Naive thymus-derived CD4-positive, alpha-beta T cell (primary cell): ENCODE results near the gene EXOC3L4. TPM values are rescaled to one million over a fixed set of nuclear protein-coding genes. Genes with fewer than 3 reads are reported as not detected.

Source experiments
- ATAC-seq: fragments of 150-1000 bp; cut with Tn5 transposase; 2 replicates; pipeline ENCODE4 v1.10.0; 2021; ENCODE audit warnings: mild to moderate bottlenecking, moderate library complexity
- CTCF ChIA-PET: fragments of 350-600 bp; sonication (Branson Sonifier 250); formaldehyde crosslinking; loops from one replicate; lab custom pipeline; 2021; ENCODE audit warnings: antibody characterized with exemption; lab: Charles Lee
- POLR2A ChIA-PET: fragments of 350-600 bp; sonication (Branson Sonifier 250); formaldehyde crosslinking; loops from one replicate; lab custom pipeline; 2021; ENCODE audit warnings: antibody characterized with exemption, inconsistent platforms; lab: Charles Lee
- DNase-seq, 9 donors: peaks; one replicate each; pipeline versions ENCODE4 v3.0.0 to v3.0.0-alpha.2; 2020 to 2022; ENCODE audit warnings: mixed read lengths in 1 of 9
- H3K27ac ChIP-seq: one replicate; pipeline ENCODE4 v1.7.0; 2013; ENCODE audit warnings: mild to moderate bottlenecking, low read depth, low read length, moderate library complexity
- H3K27me3 ChIP-seq, 2 donors: one replicate each; pipeline ENCODE4 v1.7.0; 2013; ENCODE audit warnings: low read length in 2 of 2, mild to moderate bottlenecking in 2 of 2, moderate library complexity in 2 of 2; ENCODE audit not compliant: control insufficient read depth in 2 of 2, insufficient read depth in 2 of 2
- H3K36me3 ChIP-seq, 3 experiments: 1 replicate in 2 of 3; 2 replicates in 1 of 3; pipeline ENCODE4 v1.7.0; 2013; ENCODE audit warnings: low read length in 3 of 3, mild to moderate bottlenecking in 3 of 3, moderate library complexity in 1 of 3; ENCODE audit not compliant: insufficient read depth in 3 of 3, control insufficient read depth in 2 of 3
- H3K4me1 ChIP-seq, 2 donors: one replicate each; pipeline ENCODE4 v1.7.0; 2013; ENCODE audit warnings: low read length in 2 of 2, mild to moderate bottlenecking in 2 of 2, moderate library complexity in 1 of 2; ENCODE audit not compliant: control insufficient read depth in 2 of 2, insufficient read depth in 2 of 2
- H3K4me3 ChIP-seq: 2 replicates; pipeline ENCODE4 v1.7.0; 2013; ENCODE audit warnings: mild to moderate bottlenecking, low read length
- H3K9me3 ChIP-seq, 3 experiments: 1 replicate in 2 of 3; 2 replicates in 1 of 3; pipeline ENCODE4 v1.7.0; 2013; ENCODE audit warnings: low read length in 3 of 3; ENCODE audit not compliant: control insufficient read depth in 2 of 3
- H3K27ac Mint-ChIP-seq, 9 donors: one replicate each; pipeline ENCODE4 v1.8.0; 2020 to 2022; ENCODE audit warnings: mixed read lengths in 9 of 9, mild to moderate bottlenecking in 8 of 9, moderate library complexity in 5 of 9, inconsistent platforms in 2 of 9
- H3K27me3 Mint-ChIP-seq, 5 donors: one replicate each; pipeline ENCODE4 v1.8.0; 2021 to 2022; ENCODE audit warnings: mixed read lengths in 5 of 5, mild to moderate bottlenecking in 1 of 5
- H3K36me3 Mint-ChIP-seq, 5 donors: one replicate each; pipeline ENCODE4 v1.8.0; 2020 to 2022; ENCODE audit warnings: mixed read lengths in 5 of 5, mild to moderate bottlenecking in 3 of 5, inconsistent platforms in 1 of 5
- H3K4me1 Mint-ChIP-seq, 7 donors: one replicate each; pipeline ENCODE4 v1.8.0; 2020 to 2022; ENCODE audit warnings: mixed read lengths in 7 of 7, mild to moderate bottlenecking in 3 of 7, inconsistent platforms in 1 of 7
- H3K4me3 Mint-ChIP-seq, 10 donors: one replicate each; pipeline ENCODE4 v1.8.0; 2020 to 2022; ENCODE audit warnings: mild to moderate bottlenecking in 10 of 10, mixed read lengths in 10 of 10, moderate library complexity in 6 of 10, inconsistent platforms in 2 of 10
- H3K9me3 Mint-ChIP-seq, 11 donors: one replicate each; pipeline ENCODE4 v1.8.0; 2020 to 2022; ENCODE audit warnings: mixed read lengths in 11 of 11, mild to moderate bottlenecking in 4 of 11, inconsistent platforms in 1 of 11, moderate library complexity in 1 of 11
- intact Hi-C, 2 donors: fragments of 100-400 bp; cut with micrococcal nuclease; formaldehyde crosslinking; loops; one replicate each; pipeline ENCODE4 v1.15.1; 2023
- polyA plus RNA-seq, 2 donors: library from polyadenylated mRNA; unstranded; fragments of 300-500 nt; fragmentation: Illumina TruSeq; gene quantifications; one replicate each; pipeline ENCODE4 v1.2.3, GENCODE V29; 2021
- total RNA-seq, 6 experiments: library from RNA in 5 of 6; stranded (reverse) in 5 of 6; gene quantifications; 1 replicate in 5 of 6; 2 replicates in 1 of 6; pipeline ENCODE4 v1.2.3 and lab custom pipeline; 2021 to 2026

EXOC3L4 gene
- total and polyA plus RNA-seq, 7 experiments from 2014 or later: not detected

- Mint-ChIP-seq H3K4me1 (peaks cover 0 to 3% (median 0%) of the 10 kb centered on the region in 7 donors), H3K9me3 (no peaks in the 10 kb centered on the region), H3K36me3 (no peaks in the 10 kb centered on the region), H3K27ac (no peak within 1 kb of the TSS), H3K4me3 (no peak within 1 kb of the TSS), H3K27me3 (peaks cover 4 to 25% (median 6%) of the 10 kb centered on the region in 5 donors)
- Histone ChIP-seq H3K36me3 (no peaks in the 10 kb centered on the region), H3K27me3 (no peaks in the 10 kb centered on the region), H3K4me1 (no peaks in the 10 kb centered on the region), H3K4me3 (no peak within 1 kb of the TSS), H3K9me3 (no peaks in the 10 kb centered on the region), H3K27ac (no peak within 1 kb of the TSS)
- ATAC-seq: no peak
- ChIA-PET POLR2A (no interaction called here), CTCF (no interaction called here)
- intact Hi-C loops: no loop called here
- DNase-seq: no peak
Measured at GRCh38 chr14:103084021-103084919, 10.3 kb upstream of the EXOC3L4 start, which contains the start of gene LBHD2. LBHD2 (plus strand) TSS chr14:103084210; CDS start chr14:103086013, 1,803 bp downstream.

- intact Hi-C loops: no loop called here
- Mint-ChIP-seq H3K4me3 (no peak overlapping the region), H3K36me3 (no peaks in the 10 kb centered on the region), H3K4me1 (peaks cover 0 to 3% (median 0%) of the 10 kb centered on the region in 7 donors), H3K9me3 (no peaks in the 10 kb centered on the region), H3K27me3 (peaks cover 4 to 25% (median 6%) of the 10 kb centered on the region in 5 donors), H3K27ac (no peak overlapping the region)
- Histone ChIP-seq H3K4me1 (no peaks in the 10 kb centered on the region), H3K27me3 (no peaks in the 10 kb centered on the region), H3K27ac (no peak overlapping the region), H3K4me3 (no peak overlapping the region), H3K9me3 (no peaks in the 10 kb centered on the region), H3K36me3 (no peaks in the 10 kb centered on the region)
- DNase-seq (no peak), ATAC-seq (no peak)
- ChIA-PET CTCF (no interaction called here), POLR2A (interaction anchor here (0.8 kb wide), 1 partner anchor 279 kb away, joined by 3 read pairs; no protein-coding TSS in a partner anchor)
Measured at GRCh38 chr14:103085106-103086091, 9.1 kb upstream of the EXOC3L4 start.

GRCh38 chr14:103086771-103087342 is 7.7 kb upstream of the EXOC3L4 start:
- CTCF ChIA-PET: interaction anchor here (0.6 to 0.7 kb wide), 2 partner anchors 562 to 1121 kb away, joined by 3 read pairs; no protein-coding TSS in a partner anchor
- intact Hi-C loops: no loop called here
- no peaks in the 10 kb centered on the region for H3K27me3 ChIP-seq
- no peaks in the 10 kb centered on the region for H3K9me3 ChIP-seq
- no peak overlapping the region for H3K27ac Mint-ChIP-seq
- no peak overlapping the region for H3K4me3 ChIP-seq
- DNase-seq (no peak), ATAC-seq (no peak)
- H3K4me1 Mint-ChIP-seq: peaks cover 0 to 5% (median 0%) of the 10 kb centered on the region in 7 donors
- no peaks in the 10 kb centered on the region for H3K4me1 ChIP-seq
- no peak overlapping the region for H3K4me3 Mint-ChIP-seq
- no peaks in the 10 kb centered on the region for H3K9me3 Mint-ChIP-seq
- POLR2A ChIA-PET: interaction anchor here (0.8 kb wide), 1 partner anchor 280 kb away, joined by 3 read pairs; no protein-coding TSS in a partner anchor
- no peaks in the 10 kb centered on the region for H3K36me3 ChIP-seq
- no peak overlapping the region for H3K27ac ChIP-seq
- H3K27me3 Mint-ChIP-seq: peaks cover 4 to 25% (median 10%) of the 10 kb centered on the region in 5 donors
- H3K36me3 Mint-ChIP-seq: no peaks in the 10 kb centered on the region

- Histone ChIP-seq H3K9me3 (no peaks in the 10 kb centered on the region), H3K27me3 (no peaks in the 10 kb centered on the region), H3K27ac (no peak overlapping the region), H3K36me3 (no peaks in the 10 kb centered on the region), H3K4me3 (no peak overlapping the region), H3K4me1 (no peaks in the 10 kb centered on the region)
- Mint-ChIP-seq H3K27me3 (peaks cover 4 to 25% (median 10%) of the 10 kb centered on the region in 5 donors), H3K4me1 (peaks cover 0 to 5% (median 0%) of the 10 kb centered on the region in 7 donors), H3K9me3 (no peaks in the 10 kb centered on the region), H3K36me3 (no peaks in the 10 kb centered on the region), H3K27ac (no peak overlapping the region), H3K4me3 (no peak overlapping the region)
- ChIA-PET POLR2A (no interaction called here), CTCF (no interaction called here)
- intact Hi-C loops: no loop called here
- DNase-seq: no peak
- ATAC-seq: no peak
Measured at GRCh38 chr14:103087343-103087835, 7.1 kb upstream of the EXOC3L4 start.

GRCh38 chr14:103088921-103089320 is 5.6 kb upstream of the EXOC3L4 start:
- no peak overlapping the region for H3K4me3 Mint-ChIP-seq
- Histone ChIP-seq H3K27ac (no peak overlapping the region), H3K36me3 (no peaks in the 10 kb centered on the region), H3K9me3 (no peaks in the 10 kb centered on the region), H3K4me3 (no peak overlapping the region), H3K27me3 (no peaks in the 10 kb centered on the region), H3K4me1 (no peaks in the 10 kb centered on the region)
- H3K36me3 Mint-ChIP-seq: no peaks in the 10 kb centered on the region
- no peak for DNase-seq
- intact Hi-C loops: no loop called here
- H3K9me3 Mint-ChIP-seq: no peaks in the 10 kb centered on the region
- CTCF ChIA-PET: no interaction called here
- peaks cover 0 to 5% (median 0%) of the 10 kb centered on the region in 7 donors for H3K4me1 Mint-ChIP-seq
- POLR2A ChIA-PET: no interaction called here
- no peak overlapping the region for H3K27ac Mint-ChIP-seq
- peaks cover 4 to 25% (median 10%) of the 10 kb centered on the region in 5 donors for H3K27me3 Mint-ChIP-seq
- no peak for ATAC-seq
